Tibial nerve (tissue), 4 donors: Measurements from ENCODE around the gene LKAAEAR1. TPM values are rescaled to one million over a fixed set of nuclear protein-coding genes. Genes with fewer than 3 reads are reported as not detected.

Experiments
- DNase-seq, 2 donors: peaks; one replicate each; pipeline ENCODE4 v3.0.0-alpha.2; 2019; ENCODE audit warnings: low spot score in 2 of 2
- H3K27ac ChIP-seq, 4 donors: fragments of 200-600 bp; sonication (generic) in 3 of 4; one replicate each; pipeline ENCODE4 v1.5.1; 2017 to 2019; ENCODE audit warnings: mild to moderate bottlenecking in 1 of 4
- H3K27me3 ChIP-seq, 2 donors: fragments of 200-600 bp; sonication (generic) in 1 of 2; one replicate each; pipeline versions ENCODE4 v1.5.1 to v1.6.0; 2017 to 2019
- H3K36me3 ChIP-seq, 3 donors: fragments of 200-600 bp; sonication (generic); one replicate each; pipeline ENCODE4 v1.5.1; 2018 to 2019
- H3K4me1 ChIP-seq, 4 donors: fragments of 200-600 bp; sonication (generic) in 3 of 4; one replicate each; pipeline ENCODE4 v1.5.1; 2017 to 2019
- H3K4me3 ChIP-seq, 4 donors: fragments of 200-600 bp; sonication (generic) in 3 of 4; one replicate each; pipeline ENCODE4 v1.5.1; 2017 to 2019; ENCODE audit warnings: mild to moderate bottlenecking in 1 of 4, moderate library complexity in 1 of 4
- H3K9me3 ChIP-seq, 4 donors: fragments of 200-600 bp; sonication (generic) in 3 of 4; one replicate each; pipeline ENCODE4 v1.5.1; 2017 to 2019
- EP300 ChIP-seq, 2 donors: sonication (generic); formaldehyde crosslinking; IDR thresholded peaks; one replicate each; pipeline ENCODE4 v1.6.1; 2017; ENCODE audit warnings: antibody characterized with exemption in 2 of 2, mild to moderate bottlenecking in 1 of 2
- POLR2A ChIP-seq, 2 donors: fragments of 450-650 bp; IDR thresholded peaks; one replicate each; pipeline ENCODE4 v1.6.1; 2017; ENCODE audit warnings: antibody characterized with exemption in 2 of 2, mild to moderate bottlenecking in 2 of 2, moderate library complexity in 2 of 2
- WGBS, 2 donors: methylation state at CpG; one replicate each; pipeline ENCODE4 v1.1.5; 2018; 5-methylcytosine and 5-hydroxymethylcytosine counted together
- total RNA-seq, 4 donors: library from RNA; depleted of rRNA; stranded (reverse); fragments of >200 nt; gene quantifications; one replicate each; pipeline ENCODE4 v1.1.0, GENCODE V29; 2016
- TF ChIP-seq, protein P1 (sequence below), 5 experiments: fragments of 200-600 bp in 3 of 5; fragments of 450-650 bp in 2 of 5; sonication (generic) in 3 of 5; IDR thresholded peaks; one replicate each; pipeline ENCODE4 v1.5.1; 2016 to 2019; ENCODE audit warnings: antibody characterized with exemption in 5 of 5, mild to moderate bottlenecking in 3 of 5, moderate library complexity in 2 of 5

Gene LKAAEAR1
- total RNA-seq, 4 donors from 2014 or later: 0.59 to 1.3 (median 0.84) TPM; not detected in 1

DNA sequence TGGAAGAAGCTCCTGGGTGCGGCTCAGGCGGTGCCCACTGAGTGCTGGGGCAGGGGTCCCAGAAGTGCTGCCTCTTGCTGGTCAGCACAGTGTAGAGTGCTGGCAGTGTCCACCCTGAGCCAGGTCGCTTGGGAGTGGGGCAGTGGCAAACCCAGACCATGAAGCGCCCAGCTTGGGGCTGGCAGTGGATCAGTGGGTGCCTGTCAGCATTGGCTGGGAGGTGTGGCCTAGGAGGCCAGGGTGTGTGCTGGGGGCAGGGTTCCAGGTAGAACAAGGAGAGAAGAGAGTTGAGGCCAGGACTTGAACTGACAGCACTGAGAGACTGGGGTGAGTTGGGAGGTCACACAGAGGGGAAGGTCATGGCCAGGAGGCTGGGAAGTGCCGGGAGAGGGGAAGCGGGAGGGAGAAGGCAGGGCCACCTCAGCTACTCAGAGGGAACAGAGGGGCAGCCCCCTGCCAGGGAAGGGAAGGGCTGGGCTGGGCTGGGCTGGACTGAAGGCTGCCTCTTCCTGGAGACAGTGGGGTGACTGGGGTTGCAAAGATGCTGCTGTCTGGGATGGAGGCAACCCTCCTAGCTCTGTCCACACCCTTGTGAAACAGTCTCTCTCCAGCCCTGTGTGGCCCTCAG is 17.1 kb downstream of the LKAAEAR1 start:
- no peak overlapping the region for H3K27ac ChIP-seq
- H3K27me3 ChIP-seq: no peaks in the 10 kb centered on the region
- H3K36me3 ChIP-seq: peaks cover 0 to 50% (median 0%) of the 10 kb centered on the region in 3 donors
- peaks cover 0 to 39% (median 20%) of the 10 kb centered on the region in 4 donors for H3K4me1 ChIP-seq
- 65 to 66% methylated on average over 4 to 6 of the region's 6 CpGs for WGBS, 2 donors
- H3K4me3 ChIP-seq: no peak overlapping the region
- TF ChIP-seq, protein P1, sequence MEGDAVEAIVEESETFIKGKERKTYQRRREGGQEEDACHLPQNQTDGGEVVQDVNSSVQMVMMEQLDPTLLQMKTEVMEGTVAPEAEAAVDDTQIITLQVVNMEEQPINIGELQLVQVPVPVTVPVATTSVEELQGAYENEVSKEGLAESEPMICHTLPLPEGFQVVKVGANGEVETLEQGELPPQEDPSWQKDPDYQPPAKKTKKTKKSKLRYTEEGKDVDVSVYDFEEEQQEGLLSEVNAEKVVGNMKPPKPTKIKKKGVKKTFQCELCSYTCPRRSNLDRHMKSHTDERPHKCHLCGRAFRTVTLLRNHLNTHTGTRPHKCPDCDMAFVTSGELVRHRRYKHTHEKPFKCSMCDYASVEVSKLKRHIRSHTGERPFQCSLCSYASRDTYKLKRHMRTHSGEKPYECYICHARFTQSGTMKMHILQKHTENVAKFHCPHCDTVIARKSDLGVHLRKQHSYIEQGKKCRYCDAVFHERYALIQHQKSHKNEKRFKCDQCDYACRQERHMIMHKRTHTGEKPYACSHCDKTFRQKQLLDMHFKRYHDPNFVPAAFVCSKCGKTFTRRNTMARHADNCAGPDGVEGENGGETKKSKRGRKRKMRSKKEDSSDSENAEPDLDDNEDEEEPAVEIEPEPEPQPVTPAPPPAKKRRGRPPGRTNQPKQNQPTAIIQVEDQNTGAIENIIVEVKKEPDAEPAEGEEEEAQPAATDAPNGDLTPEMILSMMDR (IDR thresholded peaks at IDR 0.05): no peak
- TF ChIP-seq EP300 (IDR thresholded peaks at IDR 0.05) (no peak), POLR2A (IDR thresholded peaks at IDR 0.05) (no peak)
- no peak for DNase-seq
- no peaks in the 10 kb centered on the region for H3K9me3 ChIP-seq

- Histone ChIP-seq H3K27me3 (no peaks in the 10 kb centered on the region), H3K9me3 (no peaks in the 10 kb centered on the region), H3K36me3 (peaks cover 0 to 39% (median 0%) of the 10 kb centered on the region in 3 donors), H3K4me3 (no peak overlapping the region), H3K4me1 (peaks cover 0 to 40% (median 20%) of the 10 kb centered on the region in 4 donors), H3K27ac (no peak overlapping the region)
- WGBS, 2 donors: 45 to 49% methylated on average over 5 of the region's 5 CpGs
- TF ChIP-seq, protein P1 (IDR thresholded peaks at IDR 0.05): no peak
- no peak for TF ChIP-seq POLR2A (IDR thresholded peaks at IDR 0.05)
- no peak for TF ChIP-seq EP300 (IDR thresholded peaks at IDR 0.05)
- DNase-seq: no peak
Measured at GRCh38 chr20:64065974-64066343, 18.2 kb downstream of the LKAAEAR1 start.

GRCh38 chr20:64065062-64065973 is 18.9 kb downstream of the LKAAEAR1 start:
- DNase-seq: no peak
- Histone ChIP-seq H3K4me1 (peaks cover 0 to 40% (median 20%) of the 10 kb centered on the region in 4 donors), H3K9me3 (no peaks in the 10 kb centered on the region), H3K4me3 (no peak overlapping the region), H3K27me3 (no peaks in the 10 kb centered on the region), H3K36me3 (peaks cover 0 to 33% (median 0%) of the 10 kb centered on the region in 3 donors), H3K27ac (no peak overlapping the region)
- TF ChIP-seq EP300 (IDR thresholded peaks at IDR 0.05) (no peak), POLR2A (IDR thresholded peaks at IDR 0.05) (no peak)
- WGBS, 2 donors: 52 to 56% methylated on average over 26 of the region's 27 CpGs

GRCh38 chr20:64064145-64064698 is 20.0 kb downstream of the LKAAEAR1 start:
- Histone ChIP-seq H3K4me3 (peak overlapping the region; percentile 64 to 97 (median 80)), H3K4me1 (peaks cover 0 to 40% (median 20%) of the 10 kb centered on the region in 4 donors), H3K9me3 (no peaks in the 10 kb centered on the region), H3K36me3 (peaks cover 0 to 23% (median 0%) of the 10 kb centered on the region in 3 donors), H3K27ac (peak overlapping the region; percentile 78 to 92 (median 82)), H3K27me3 (no peaks in the 10 kb centered on the region)
- TF ChIP-seq EP300 (IDR thresholded peaks at IDR 0.05) (no peak), POLR2A (IDR thresholded peaks at IDR 0.05) (no peak)
- TF ChIP-seq, protein P1 (IDR thresholded peaks at IDR 0.05): no peak
- WGBS, 2 donors: 12 to 20% methylated on average over 10 of the region's 12 CpGs
- no peak for DNase-seq

DNA sequence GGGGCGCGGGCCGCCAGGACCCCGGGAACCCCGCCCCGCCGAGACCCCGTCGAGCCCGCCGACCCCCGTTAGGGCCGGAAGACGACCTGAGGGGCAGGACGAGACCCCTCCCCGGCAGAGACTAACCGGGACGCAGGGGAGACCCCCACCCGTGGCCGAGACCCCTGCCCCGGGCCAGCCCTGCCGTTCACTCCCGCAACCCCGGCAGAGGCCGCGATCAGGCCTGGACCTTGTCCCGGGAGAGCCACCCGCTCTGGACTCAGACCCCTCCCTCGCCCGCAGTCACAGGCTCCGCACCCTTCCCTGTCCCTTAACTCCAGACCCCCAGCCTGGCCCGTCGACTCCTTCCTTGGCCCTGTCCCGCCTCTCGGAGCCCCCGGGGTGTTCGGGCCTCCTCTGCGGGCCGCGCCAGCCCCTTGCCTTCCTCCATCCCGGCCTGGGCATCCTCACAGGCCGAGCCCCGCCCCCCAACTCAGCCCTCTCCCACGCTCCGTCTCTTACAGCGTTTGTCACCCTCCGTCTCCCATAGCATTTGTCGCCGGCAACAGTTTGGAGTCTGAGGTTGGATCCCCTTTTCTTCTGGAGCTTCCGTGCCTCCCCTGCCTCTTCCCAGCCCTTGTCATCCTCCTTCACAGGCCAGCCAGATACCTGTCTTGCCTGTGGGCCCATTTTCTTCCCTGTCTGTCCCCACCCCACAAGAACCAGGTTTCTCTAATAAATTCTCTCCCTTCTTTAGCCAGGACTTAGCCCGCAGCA is 20.6 kb downstream of the LKAAEAR1 start:
- WGBS, 2 donors: 2% methylated on average over 26 to 38 of the region's 51 CpGs
- Histone ChIP-seq H3K9me3 (no peaks in the 10 kb centered on the region), H3K36me3 (peaks cover 0 to 16% (median 0%) of the 10 kb centered on the region in 3 donors), H3K4me1 (peaks cover 0 to 40% (median 20%) of the 10 kb centered on the region in 4 donors), H3K4me3 (peak overlapping the region; percentile 64 to 97 (median 80)), H3K27me3 (no peaks in the 10 kb centered on the region), H3K27ac (peak overlapping the region; percentile 78 to 92 (median 82))
- DNase-seq: no peak
- TF ChIP-seq, protein P1 (IDR thresholded peaks at IDR 0.05): no peak
- TF ChIP-seq EP300 (IDR thresholded peaks at IDR 0.05): no peak
- no peak for TF ChIP-seq POLR2A (IDR thresholded peaks at IDR 0.05)
